Retinal pigment epithelial cell (primary cell): Measurements from ENCODE around the gene UBR3.
"Not testable (repeated sequence)": the region's sequence is repeated elsewhere in the genome, so short reads cannot be mapped to it uniquely, and the experiment has no call there.

Source experiments
- DNase-seq: peaks from one replicate; pipeline ENCODE4 v3.0.0-alpha.2; 2010; ENCODE audit warnings: low read depth
- H3K4me3 ChIP-seq: 2 replicates; pipeline ENCODE4 v1.5.1; 2011; ENCODE audit warnings: mild to moderate bottlenecking, low read length, control low read depth, moderate library complexity
- TF ChIP-seq, protein P1 (sequence below): conservative IDR thresholded peaks from 2 replicates; pipeline ENCODE4 v1.5.1; 2011; ENCODE audit warnings: low read depth, low read length, control low read depth, inconsistent platforms

Gene UBR3

GRCh38 chr2:169928463-169928864 is 101.2 kb downstream of the UBR3 start:
- no peak overlapping the region for H3K4me3 ChIP-seq
- DNase-seq: peak; percentile 17
- TF ChIP-seq, protein P1, sequence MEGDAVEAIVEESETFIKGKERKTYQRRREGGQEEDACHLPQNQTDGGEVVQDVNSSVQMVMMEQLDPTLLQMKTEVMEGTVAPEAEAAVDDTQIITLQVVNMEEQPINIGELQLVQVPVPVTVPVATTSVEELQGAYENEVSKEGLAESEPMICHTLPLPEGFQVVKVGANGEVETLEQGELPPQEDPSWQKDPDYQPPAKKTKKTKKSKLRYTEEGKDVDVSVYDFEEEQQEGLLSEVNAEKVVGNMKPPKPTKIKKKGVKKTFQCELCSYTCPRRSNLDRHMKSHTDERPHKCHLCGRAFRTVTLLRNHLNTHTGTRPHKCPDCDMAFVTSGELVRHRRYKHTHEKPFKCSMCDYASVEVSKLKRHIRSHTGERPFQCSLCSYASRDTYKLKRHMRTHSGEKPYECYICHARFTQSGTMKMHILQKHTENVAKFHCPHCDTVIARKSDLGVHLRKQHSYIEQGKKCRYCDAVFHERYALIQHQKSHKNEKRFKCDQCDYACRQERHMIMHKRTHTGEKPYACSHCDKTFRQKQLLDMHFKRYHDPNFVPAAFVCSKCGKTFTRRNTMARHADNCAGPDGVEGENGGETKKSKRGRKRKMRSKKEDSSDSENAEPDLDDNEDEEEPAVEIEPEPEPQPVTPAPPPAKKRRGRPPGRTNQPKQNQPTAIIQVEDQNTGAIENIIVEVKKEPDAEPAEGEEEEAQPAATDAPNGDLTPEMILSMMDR: peak; percentile 47

DNA sequence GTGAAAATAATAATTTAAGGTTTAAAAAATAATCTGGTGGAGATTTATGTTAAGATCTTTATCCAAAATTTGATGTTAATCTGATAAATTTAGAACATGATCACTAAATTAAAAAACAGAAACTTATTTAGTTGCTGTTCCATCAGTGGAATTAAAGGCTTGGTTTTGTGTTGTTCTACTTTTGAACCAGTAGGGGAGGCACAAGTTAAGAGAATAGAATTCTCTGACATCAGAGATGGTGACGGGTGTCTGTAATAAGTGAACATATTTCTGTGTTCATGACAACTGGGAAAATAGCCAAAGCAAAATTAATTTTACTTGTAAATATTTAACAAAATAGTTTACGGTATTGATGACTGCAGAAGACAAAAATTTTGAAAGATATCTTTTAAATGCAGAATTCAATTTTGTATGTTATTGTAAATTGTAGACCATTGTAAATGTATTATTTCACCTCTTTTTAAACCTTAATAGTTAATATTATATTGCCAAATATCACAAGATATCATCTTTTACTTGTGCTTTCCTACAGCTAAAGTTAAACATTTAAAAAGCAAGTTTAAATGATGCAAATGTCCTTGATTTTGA is 106.0 kb downstream of the UBR3 start:
- peak; percentile 9 for DNase-seq
- H3K4me3 ChIP-seq: no peak overlapping the region
- TF ChIP-seq, protein P1: peak; percentile 73

DNA sequence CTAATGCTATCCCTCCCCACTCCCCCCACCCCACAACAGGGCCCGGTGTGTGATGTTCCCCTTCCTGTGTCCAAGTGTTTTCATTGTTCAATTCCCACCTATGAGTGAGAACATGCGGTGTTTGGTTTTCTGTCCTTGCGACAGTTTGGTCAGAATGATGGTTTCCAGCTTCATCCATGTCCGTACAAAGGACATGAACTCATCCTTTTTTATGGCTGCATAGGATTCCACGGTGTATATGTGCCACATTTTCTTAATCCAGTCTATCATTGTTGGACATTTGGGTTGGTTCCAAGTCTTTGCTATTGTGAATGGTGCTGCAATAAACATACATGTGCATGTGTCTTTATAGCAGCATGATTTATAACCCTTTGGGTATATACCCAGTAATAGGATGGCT is 109.4 kb downstream of the UBR3 start:
- not testable (repeated sequence) for H3K4me3 ChIP-seq, DNase-seq

DNA sequence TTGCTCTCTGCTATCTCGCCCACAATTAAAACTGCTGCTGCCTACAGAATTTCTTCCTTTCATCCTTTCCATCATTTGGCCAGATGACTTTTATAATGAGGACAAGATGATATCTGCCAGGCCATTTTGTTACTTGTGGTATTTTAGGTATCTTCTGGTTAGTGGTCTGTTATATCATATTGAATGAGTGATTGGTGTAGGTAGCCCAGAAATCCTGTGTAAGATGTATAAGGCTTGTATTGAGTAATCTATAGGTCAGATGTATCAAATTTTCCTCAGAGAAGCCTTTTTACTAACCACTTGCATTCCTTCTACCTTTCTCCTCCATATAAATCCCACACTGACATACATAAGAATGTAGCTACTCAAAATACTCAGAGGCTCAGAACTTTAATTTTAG is 118.3 kb downstream of the UBR3 start:
- TF ChIP-seq, protein P1: no peak
- no peak for DNase-seq
- no peak overlapping the region for H3K4me3 ChIP-seq

GRCh38 chr2:169946092-169946491 is 118.8 kb downstream of the UBR3 start:
- DNase-seq: no peak
- TF ChIP-seq, protein P1: no peak
- no peak overlapping the region for H3K4me3 ChIP-seq

DNA sequence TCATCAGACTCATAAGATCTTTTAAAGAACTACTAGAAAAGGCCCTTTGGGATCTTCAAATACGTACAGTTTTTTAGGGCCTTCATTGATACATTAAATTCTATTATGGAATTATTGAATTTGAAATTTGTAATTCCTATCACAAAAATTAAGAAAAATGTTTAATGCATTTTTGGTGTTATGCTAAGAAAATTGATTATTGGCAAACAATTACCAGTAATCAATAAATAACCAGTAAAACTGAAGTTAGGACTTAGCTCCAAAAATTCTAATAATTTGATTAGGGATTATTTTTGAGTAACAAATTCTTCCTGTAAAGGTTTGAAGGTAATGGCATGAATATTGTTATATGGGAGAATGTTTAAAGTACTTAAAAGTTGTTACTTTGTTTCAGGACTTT is 119.3 kb downstream of the UBR3 start:
- DNase-seq: no peak
- TF ChIP-seq, protein P1: no peak
- H3K4me3 ChIP-seq: no peak overlapping the region

- DNase-seq: no peak
- H3K4me3 ChIP-seq: no peak overlapping the region
- TF ChIP-seq, protein P1: no peak
These were observed 128.7 kb downstream of the UBR3 start for GRCh38 chr2:169955940-169956339.

GRCh38 chr2:169957219-169957618 is 130.0 kb downstream of the UBR3 start:
- DNase-seq, H3K4me3 ChIP-seq: not testable (repeated sequence)
